Measurements from ENCODE around the gene GABPB1.

GRCh38 chr15:50318697-50319096 is 36.3 kb downstream of the GABPB1 start:
- TF ChIP-seq CTCF (IDR thresholded peaks at IDR 0.05), result no peak
- TF ChIP-seq POLR2A (IDR thresholded peaks at IDR 0.05), result no peak
